Spleen (tissue), 11 donors: ENCODE data around the gene ZNF474. TPM values are rescaled to one million over a fixed set of nuclear protein-coding genes. Genes with fewer than 3 reads are reported as not detected.

Experiments used
- DNase-seq: peaks from one replicate; pipeline ENCODE4 v3.0.0-alpha.2; 2020
- H3K27ac ChIP-seq, 8 donors: fragments of 200-600 bp; sonication (generic) in 7 of 8; 1 replicate in 4 of 8; 2 replicates in 4 of 8; pipeline versions ENCODE4 v1.5.0 to v1.8.0; 2016 to 2021; ENCODE audit warnings: inconsistent platforms in 4 of 8, mild to moderate bottlenecking in 4 of 8, moderate library complexity in 1 of 8
- H3K27me3 ChIP-seq, 7 donors: fragments of 200-600 bp; sonication (generic) in 6 of 7; replicated peaks in 1 of 7; 1 replicate in 4 of 7; 2 replicates in 3 of 7; pipeline versions ENCODE4 v1.5.0 to v1.8.0; 2016 to 2021; ENCODE audit warnings: inconsistent platforms in 3 of 7, mild to moderate bottlenecking in 1 of 7
- H3K36me3 ChIP-seq, 6 donors: fragments of 200-600 bp; sonication (generic) in 5 of 6; 1 replicate in 4 of 6; 2 replicates in 2 of 6; pipeline versions ENCODE4 v1.5.0 to v1.8.0; 2016 to 2021; ENCODE audit warnings: inconsistent platforms in 2 of 6
- H3K4me1 ChIP-seq, 6 donors: fragments of 200-600 bp; sonication (generic) in 5 of 6; 1 replicate in 3 of 6; 2 replicates in 3 of 6; pipeline versions ENCODE4 v1.5.0 to v1.8.0; 2016 to 2021; ENCODE audit warnings: inconsistent platforms in 3 of 6
- H3K4me3 ChIP-seq, 8 donors: fragments of 200-600 bp; sonication (generic) in 7 of 8; 1 replicate in 4 of 8; 2 replicates in 4 of 8; pipeline versions ENCODE4 v1.5.0 to v1.8.0; 2016 to 2021; ENCODE audit warnings: inconsistent platforms in 4 of 8, mild to moderate bottlenecking in 4 of 8, moderate library complexity in 2 of 8
- H3K9me3 ChIP-seq, 8 donors: fragments of 200-600 bp; sonication (generic) in 7 of 8; 1 replicate in 4 of 8; 2 replicates in 4 of 8; pipeline versions ENCODE4 v1.5.0 to v1.8.0; 2016 to 2021; ENCODE audit warnings: inconsistent platforms in 4 of 8
- POLR2A ChIP-seq, 3 donors: fragments of 450-650 bp; IDR thresholded peaks; one replicate each; pipeline ENCODE4 v1.5.1; 2017; ENCODE audit warnings: antibody characterized with exemption in 3 of 3, mild to moderate bottlenecking in 1 of 3
- POLR2AphosphoS5 ChIP-seq, 3 donors: sonication (generic); formaldehyde crosslinking; IDR thresholded peaks; one replicate each; pipeline ENCODE4 v1.5.1; 2017; ENCODE audit warnings: antibody characterized with exemption in 3 of 3
- WGBS, 5 donors: extraction: QIAGEN DNeasy Blood & Tissue Kit in 3 of 5; methylation state at CpG; one replicate each; pipeline versions ENCODE4 v1.1.5 to v1.1.7; 2013 to 2018; 5-methylcytosine and 5-hydroxymethylcytosine counted together
- intact Hi-C: fragments of 100-400 bp; cut with DNase I; formaldehyde crosslinking; loops from one replicate; pipeline ENCODE4 v1.15.0; 2023; ENCODE audit warnings: low total_unique reads
- polyA plus RNA-seq, 3 donors: library from polyadenylated mRNA; stranded (reverse); fragments of 200-250 nt; gene quantifications; one replicate each; pipeline ENCODE4 v1.2.1, GENCODE V29; 2013
- total RNA-seq, 7 donors: library from RNA; depleted of rRNA in 3 of 7; stranded (reverse); fragments of >200 nt in 3 of 7; fragmentation: NEBNext Ultra II Directional in 4 of 7; extraction: Animal tissue kit (Norgen Biotek cat#: 25700) in 4 of 7; gene quantifications; one replicate each; pipeline versions ENCODE4 v1.1.0 to v1.2.1, GENCODE V29; 2016 to 2021
- TF ChIP-seq, protein P1 (sequence below), 11 experiments: fragments of 200-600 bp in 7 of 11; fragments of 450-650 bp in 4 of 11; sonication (generic) in 4 of 11; IDR thresholded peaks in 8 of 11; conservative IDR thresholded peaks in 3 of 11; 1 replicate in 7 of 11; 2 replicates in 4 of 11; pipeline versions ENCODE4 v1.4.0 to v1.8.0; 2016 to 2021; ENCODE audit warnings: antibody characterized with exemption in 11 of 11, inconsistent platforms in 4 of 11, mild to moderate bottlenecking in 1 of 11
- donor health status: healthy with polysubstance abuse.
- donor health status: DM: no; HTN: no; CAD: no; lungs with moderate emphysema.
- donor health status: DM: no; HTN: no; CAD: no.
- donor health status: Bipolar disorder and iron deficiency.
- donor health status: healthy.
- donor health status: DM: no; HTN: no; CAD: no.
- donor health status: DM: yes; HTN: yes; CAD: no.

The ZNF474 gene
- total and polyA plus RNA-seq, 10 donors, result 0.05 to 0.60 (median 0.42) TPM; not detected in 5

DNA sequence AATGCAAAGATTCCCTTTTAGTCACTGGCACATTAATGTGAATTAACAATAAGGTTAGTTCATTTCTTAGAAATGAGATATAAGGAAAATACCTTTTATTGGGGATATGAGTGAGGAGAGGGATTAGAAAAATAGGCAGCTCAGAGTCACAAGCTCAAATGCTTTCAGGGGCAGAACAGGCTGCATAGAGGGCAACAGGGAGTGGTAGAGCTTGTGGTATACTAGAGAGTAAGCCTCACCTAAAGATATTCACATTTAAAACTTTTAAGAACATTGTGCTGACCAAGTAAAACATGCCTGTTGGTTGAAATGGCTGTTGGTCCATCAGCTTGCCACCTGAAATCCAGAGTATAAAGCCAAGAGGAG is 34.7 kb downstream of the ZNF474 start:
- H3K9me3 ChIP-seq, result no peaks in the 10 kb centered on the region
- no peaks in the 10 kb centered on the region for H3K27me3 ChIP-seq
- intact Hi-C loops, result no loop called here
- no peak overlapping the region for H3K4me3 ChIP-seq
- no peak overlapping the region for H3K27ac ChIP-seq
- no peak for DNase-seq
- H3K4me1 ChIP-seq, result no peaks in the 10 kb centered on the region
- H3K36me3 ChIP-seq, result no peaks in the 10 kb centered on the region
- no peak for TF ChIP-seq POLR2AphosphoS5 (IDR thresholded peaks at IDR 0.05)
- TF ChIP-seq, protein P1, sequence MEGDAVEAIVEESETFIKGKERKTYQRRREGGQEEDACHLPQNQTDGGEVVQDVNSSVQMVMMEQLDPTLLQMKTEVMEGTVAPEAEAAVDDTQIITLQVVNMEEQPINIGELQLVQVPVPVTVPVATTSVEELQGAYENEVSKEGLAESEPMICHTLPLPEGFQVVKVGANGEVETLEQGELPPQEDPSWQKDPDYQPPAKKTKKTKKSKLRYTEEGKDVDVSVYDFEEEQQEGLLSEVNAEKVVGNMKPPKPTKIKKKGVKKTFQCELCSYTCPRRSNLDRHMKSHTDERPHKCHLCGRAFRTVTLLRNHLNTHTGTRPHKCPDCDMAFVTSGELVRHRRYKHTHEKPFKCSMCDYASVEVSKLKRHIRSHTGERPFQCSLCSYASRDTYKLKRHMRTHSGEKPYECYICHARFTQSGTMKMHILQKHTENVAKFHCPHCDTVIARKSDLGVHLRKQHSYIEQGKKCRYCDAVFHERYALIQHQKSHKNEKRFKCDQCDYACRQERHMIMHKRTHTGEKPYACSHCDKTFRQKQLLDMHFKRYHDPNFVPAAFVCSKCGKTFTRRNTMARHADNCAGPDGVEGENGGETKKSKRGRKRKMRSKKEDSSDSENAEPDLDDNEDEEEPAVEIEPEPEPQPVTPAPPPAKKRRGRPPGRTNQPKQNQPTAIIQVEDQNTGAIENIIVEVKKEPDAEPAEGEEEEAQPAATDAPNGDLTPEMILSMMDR (IDR thresholded peaks at IDR 0.05 in 8 of 11, conservative IDR thresholded peaks at IDR 0.05 in 3 of 11), result no peak
- no peak for TF ChIP-seq POLR2A (IDR thresholded peaks at IDR 0.05)

DNA sequence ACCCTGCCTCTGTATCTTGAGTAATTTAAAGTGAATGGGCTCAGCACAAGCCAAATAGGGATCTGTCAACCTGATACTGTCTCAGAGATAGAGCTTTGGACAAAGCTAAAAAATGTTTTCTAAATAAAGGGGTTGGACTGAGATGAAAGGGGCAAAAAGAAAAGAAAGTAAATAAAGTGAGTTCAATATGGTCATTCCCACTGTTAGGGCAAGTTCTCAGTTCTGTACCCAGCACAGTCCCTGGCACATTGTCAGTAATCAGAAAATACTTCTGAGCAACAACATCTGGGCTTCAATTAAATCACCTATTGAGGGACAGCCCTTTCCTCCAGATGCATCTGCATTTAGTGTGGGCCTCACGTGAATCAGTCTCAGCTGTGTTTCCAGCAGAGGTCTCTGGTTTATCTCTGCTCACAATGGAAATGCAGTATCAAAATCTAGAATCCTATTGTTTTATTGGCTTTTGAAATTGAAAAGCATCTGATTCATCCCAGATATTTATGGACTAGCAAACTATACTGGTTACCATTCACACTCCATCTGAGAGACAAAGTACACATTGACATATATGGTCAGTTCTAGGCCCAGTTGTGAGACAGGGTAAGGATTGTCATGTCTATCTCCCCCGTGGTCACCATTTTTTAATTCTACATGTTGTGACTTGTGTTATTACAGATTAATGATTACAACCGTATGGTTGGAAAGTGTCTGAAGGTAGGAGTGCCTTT is 35.6 kb downstream of the ZNF474 start:
- Histone ChIP-seq H3K9me3 (no peaks in the 10 kb centered on the region), H3K4me3 (no peak overlapping the region), H3K4me1 (no peaks in the 10 kb centered on the region), H3K36me3 (no peaks in the 10 kb centered on the region), H3K27ac (no peak overlapping the region), H3K27me3 (no peaks in the 10 kb centered on the region)
- 74 to 94% (median 87%) methylated on average over 3 of the region's 3 CpGs for whole genome bisulfite sequencing, 5 donors
- TF ChIP-seq, protein P1 (IDR thresholded peaks at IDR 0.05 in 8 of 11, conservative IDR thresholded peaks at IDR 0.05 in 3 of 11), result no peak
- TF ChIP-seq POLR2AphosphoS5 (IDR thresholded peaks at IDR 0.05) (no peak), POLR2A (IDR thresholded peaks at IDR 0.05) (no peak)
- intact Hi-C loops, result no loop called here
- no peak for DNase-seq

DNA sequence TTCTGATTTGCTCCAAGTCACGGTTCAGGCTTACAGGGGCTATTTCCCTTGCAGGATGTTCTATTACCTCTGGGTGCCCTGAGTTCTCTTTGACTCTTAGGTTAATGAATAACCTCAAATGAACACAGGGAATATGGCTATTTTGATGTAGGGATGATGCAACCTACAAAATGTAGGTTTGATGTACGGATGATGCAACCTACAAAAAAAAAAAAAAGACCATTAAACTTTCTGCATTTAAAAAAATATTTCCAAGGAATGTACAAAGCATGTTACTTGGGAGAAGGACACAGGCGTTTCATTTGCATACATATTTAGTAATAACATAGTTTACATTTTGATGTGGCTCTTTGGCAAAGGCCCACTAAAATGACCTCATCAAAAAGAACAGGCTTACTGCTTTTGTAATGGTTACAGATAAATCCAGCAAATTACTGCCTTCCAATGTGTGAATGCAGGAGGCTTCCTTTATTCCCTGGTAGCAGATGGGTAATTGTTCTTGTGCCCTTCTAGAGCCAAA is 36.3 kb downstream of the ZNF474 start:
- no peak for TF ChIP-seq POLR2AphosphoS5 (IDR thresholded peaks at IDR 0.05)
- TF ChIP-seq, protein P1 (IDR thresholded peaks at IDR 0.05 in 8 of 11, conservative IDR thresholded peaks at IDR 0.05 in 3 of 11), result no peak
- TF ChIP-seq POLR2A (IDR thresholded peaks at IDR 0.05), result no peak
- intact Hi-C loops, result no loop called here
- H3K4me3 ChIP-seq, result no peak overlapping the region
- no peak overlapping the region for H3K27ac ChIP-seq
- H3K9me3 ChIP-seq, result no peaks in the 10 kb centered on the region
- no peak for DNase-seq
- H3K27me3 ChIP-seq, result no peaks in the 10 kb centered on the region
- H3K4me1 ChIP-seq, result no peaks in the 10 kb centered on the region
- WGBS, 5 donors, result 80 to 95% (median 83%) methylated on average over 3 of the region's 3 CpGs
- H3K36me3 ChIP-seq, result no peaks in the 10 kb centered on the region

DNA sequence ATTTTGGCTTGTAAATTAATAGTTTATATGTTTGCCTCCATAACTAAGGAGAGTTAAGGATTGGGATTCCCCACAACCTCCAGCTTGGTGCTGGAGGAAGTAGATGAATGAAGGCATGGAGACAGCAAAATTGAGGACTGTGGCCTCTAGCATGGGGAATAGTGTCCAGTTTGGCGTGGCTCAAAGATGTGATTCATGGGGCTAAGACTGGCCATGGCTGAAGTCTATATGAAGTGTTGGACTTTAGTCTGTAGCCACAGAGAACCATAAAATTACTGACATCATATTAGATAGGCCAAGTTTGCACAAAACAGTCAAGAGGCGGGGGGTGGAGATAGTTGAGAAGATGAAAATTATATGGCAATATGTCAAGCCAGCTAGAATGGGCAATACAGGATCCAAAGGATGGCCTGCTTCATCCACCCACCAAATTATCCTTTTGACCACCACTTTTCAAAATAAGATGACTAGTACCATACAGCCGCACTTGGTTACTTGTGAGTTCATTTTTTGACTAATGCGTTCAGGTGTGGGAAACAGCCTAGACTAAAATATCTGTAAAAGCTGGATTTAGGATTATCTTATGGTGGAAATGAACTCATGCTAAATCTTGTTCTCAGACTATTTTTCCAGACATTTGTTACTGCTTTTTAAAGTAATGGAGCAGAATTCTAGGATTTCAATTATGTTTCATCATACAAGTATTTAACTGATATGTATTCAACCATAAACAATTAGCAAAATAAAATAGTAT is 40.2 kb downstream of the ZNF474 start:
- H3K36me3 ChIP-seq, result no peaks in the 10 kb centered on the region
- TF ChIP-seq, protein P1 (IDR thresholded peaks at IDR 0.05 in 8 of 11, conservative IDR thresholded peaks at IDR 0.05 in 3 of 11), result no peak
- no peak for TF ChIP-seq POLR2AphosphoS5 (IDR thresholded peaks at IDR 0.05)
- no peak for TF ChIP-seq POLR2A (IDR thresholded peaks at IDR 0.05)
- peaks cover 0 to 6% (median 0%) of the 10 kb centered on the region in 6 donors for H3K4me1 ChIP-seq
- H3K27ac ChIP-seq, result no peak overlapping the region
- DNase-seq, result no peak
- H3K9me3 ChIP-seq, result no peaks in the 10 kb centered on the region
- 86 to 98% (median 95%) methylated on average over 4 of the region's 4 CpGs for WGBS, 5 donors
- no peak overlapping the region for H3K4me3 ChIP-seq
- intact Hi-C loops, result no loop called here
- no peaks in the 10 kb centered on the region for H3K27me3 ChIP-seq
